Neural crest cell (in vitro differentiated cells): ENCODE measurements around the gene TEX54. TPM values are rescaled to one million over a fixed set of nuclear protein-coding genes. Genes with fewer than 3 reads are reported as not detected.

Source experiments
- DNase-seq: peaks from one replicate; pipeline ENCODE4 v3.0.0; 2021; ENCODE audit warnings: low read depth, mixed read lengths, low spot score
- H3K27ac Mint-ChIP-seq: one replicate; pipeline ENCODE4 v1.8.0; 2021; ENCODE audit warnings: mild to moderate bottlenecking, mixed read lengths; ENCODE audit not compliant: unreplicated experiment
- H3K27me3 Mint-ChIP-seq: 2 replicates; pipeline ENCODE4 v1.8.0; 2021; ENCODE audit warnings: low read depth, mild to moderate bottlenecking, mixed read lengths
- H3K36me3 Mint-ChIP-seq: 2 replicates; pipeline ENCODE4 v1.8.0; 2021; ENCODE audit warnings: low read depth, mild to moderate bottlenecking, mixed read lengths
- H3K4me1 Mint-ChIP-seq: 2 replicates; pipeline ENCODE4 v1.8.0; 2021; ENCODE audit warnings: mixed read lengths
- H3K4me3 Mint-ChIP-seq: one replicate; pipeline ENCODE4 v1.8.0; 2021; ENCODE audit warnings: mild to moderate bottlenecking, mixed read lengths
- H3K9me3 Mint-ChIP-seq: 2 replicates; pipeline ENCODE4 v1.8.0; 2021; ENCODE audit warnings: mixed read lengths
- CTCF ChIP-seq: fragments of 200-600 bp; sonication (generic); conservative IDR thresholded peaks from 2 replicates; pipeline ENCODE4 v1.5.0; 2021; ENCODE audit warnings: antibody characterized with exemption, mild to moderate bottlenecking
- total RNA-seq: library from RNA; stranded (reverse); gene quantifications from 2 replicates; pipeline ENCODE4 v1.2.1, GENCODE V29; 2021

TEX54 gene
- total RNA-seq, 1 donor from 2014 or later, result not detected

GRCh38 chr11:62880231-62880802, 47.7 kb upstream of the TEX54 start:
- Mint-ChIP-seq H3K36me3 (peaks cover 44% of the 10 kb centered on the region), H3K27ac (peak overlapping the region; percentile 98), H3K27me3 (peaks cover 12% of the 10 kb centered on the region), H3K9me3 (no peaks in the 10 kb centered on the region), H3K4me3 (peak overlapping the region; percentile 100), H3K4me1 (peaks cover 63% of the 10 kb centered on the region)
- DNase-seq, result peak; percentile 24
- no peak for TF ChIP-seq CTCF

GRCh38 chr11:62879235-62879978, 46.8 kb upstream of the TEX54 start:
- H3K27me3 Mint-ChIP-seq, result peaks cover 12% of the 10 kb centered on the region

GRCh38 chr11:62876712-62877111, 44.1 kb upstream of the TEX54 start:
- H3K4me3 Mint-ChIP-seq, result no peak overlapping the region
- no peak for TF ChIP-seq CTCF
- H3K27me3 Mint-ChIP-seq, result peaks cover 12% of the 10 kb centered on the region
- H3K27ac Mint-ChIP-seq, result no peak overlapping the region
- H3K9me3 Mint-ChIP-seq, result no peaks in the 10 kb centered on the region
- H3K36me3 Mint-ChIP-seq, result peaks cover 15% of the 10 kb centered on the region
- H3K4me1 Mint-ChIP-seq, result peaks cover 30% of the 10 kb centered on the region
- DNase-seq, result no peak

More at GRCh38 chr11:62879235-62879978, 46.8 kb upstream of the TEX54 start:
- Mint-ChIP-seq H3K4me3 (peak overlapping the region; percentile 100), H3K4me1 (peaks cover 57% of the 10 kb centered on the region), H3K9me3 (no peaks in the 10 kb centered on the region), H3K36me3 (peaks cover 40% of the 10 kb centered on the region), H3K27ac (no peak overlapping the region)
- no peak for TF ChIP-seq CTCF
- DNase-seq, result no peak

GRCh38 chr11:62875698-62876478, 43.2 kb upstream of the TEX54 start:
- H3K36me3 Mint-ChIP-seq, result peaks cover 9% of the 10 kb centered on the region
- peaks cover 23% of the 10 kb centered on the region for H3K4me1 Mint-ChIP-seq
- H3K27me3 Mint-ChIP-seq, result peaks cover 5% of the 10 kb centered on the region
- DNase-seq, result no peak
- H3K27ac Mint-ChIP-seq, result peak overlapping the region; percentile 62
- H3K4me3 Mint-ChIP-seq, result peak overlapping the region; percentile 31
- TF ChIP-seq CTCF, result no peak
- no peaks in the 10 kb centered on the region for H3K9me3 Mint-ChIP-seq

- DNase-seq, result no peak
- H3K27ac Mint-ChIP-seq, result no peak overlapping the region
- H3K4me3 Mint-ChIP-seq, result no peak overlapping the region
- H3K4me1 Mint-ChIP-seq, result peaks cover 13% of the 10 kb centered on the region
- peaks cover 7% of the 10 kb centered on the region for H3K36me3 Mint-ChIP-seq
- no peaks in the 10 kb centered on the region for H3K9me3 Mint-ChIP-seq
- no peaks in the 10 kb centered on the region for H3K27me3 Mint-ChIP-seq
- no peak for TF ChIP-seq CTCF
Observed at GRCh38 chr11:62874851-62875250, 42.2 kb upstream of the TEX54 start.
